Fibroblast of skin of abdomen (primary cell): Measurements from ENCODE around the gene RYR2.
A peak's percentile ranks its signal among the peaks of the same experiment; 100 is the strongest.
"Not testable (repeated sequence)": the region's sequence is repeated elsewhere in the genome, so short reads cannot be mapped to it uniquely, and the experiment has no call there.

ENCODE experiments used
- DNase-seq: peaks from one replicate; pipeline ENCODE4 v3.0.0-alpha.2; 2013

The RYR2 gene

DNA sequence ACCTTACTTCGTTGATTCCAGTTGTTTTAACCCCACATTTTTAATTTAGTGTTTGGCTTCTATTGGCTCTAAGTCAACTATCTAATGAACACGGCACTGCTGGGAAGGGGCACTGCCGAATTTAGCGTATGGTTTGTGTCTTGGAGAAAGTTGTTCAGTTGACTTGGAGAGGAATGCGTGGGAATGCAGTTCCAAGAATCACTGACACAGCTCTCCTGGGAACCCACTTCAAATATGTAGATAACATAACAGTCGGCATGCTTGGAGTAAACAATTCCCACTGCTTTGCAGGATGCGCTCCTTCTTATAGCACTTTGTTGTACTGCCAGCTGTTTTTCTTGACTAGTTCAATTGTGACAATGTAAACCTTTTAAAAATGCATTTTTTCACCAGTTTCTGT, 104.3 kb downstream of the RYR2 start:
- DNase-seq: peak; percentile 17

DNA sequence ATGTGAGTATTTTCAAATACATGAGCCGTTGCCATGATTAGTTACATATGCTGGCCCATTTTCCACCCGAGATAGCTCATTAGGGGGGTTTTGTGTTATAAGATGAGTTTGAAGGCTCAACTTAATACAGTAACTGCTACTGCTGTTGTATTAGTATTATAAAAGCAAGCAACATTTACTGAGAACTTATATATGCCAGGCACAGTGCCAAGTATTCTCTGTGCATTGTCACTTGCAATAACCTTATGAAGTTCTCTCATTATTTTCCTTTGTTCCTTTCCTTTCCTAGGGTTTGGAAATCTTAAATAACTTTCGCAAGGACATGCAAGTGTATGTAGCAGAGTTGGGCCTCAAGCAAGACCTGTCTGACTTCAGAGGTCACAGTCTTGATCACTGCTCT, 107.9 kb downstream of the RYR2 start:
- no peak for DNase-seq

DNA sequence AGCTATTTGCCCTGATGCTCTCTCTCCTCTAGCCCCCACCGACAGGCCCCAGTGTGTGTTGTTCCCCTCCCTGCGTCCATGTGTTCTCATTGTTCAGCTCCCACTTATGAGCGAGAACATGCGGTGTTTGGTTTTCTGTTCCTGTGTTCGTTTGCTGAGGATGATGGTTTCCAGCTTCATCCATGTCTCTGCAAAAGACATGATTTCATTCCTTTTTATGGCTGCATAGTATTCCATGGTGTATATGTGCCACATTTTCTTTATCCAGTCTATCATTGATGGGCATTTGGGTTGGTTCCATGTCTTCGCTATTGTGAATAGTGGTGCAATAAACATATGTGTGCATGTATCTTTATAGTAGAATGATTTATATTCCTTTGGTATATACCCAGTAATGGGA, 110.0 kb downstream of the RYR2 start:
- DNase-seq: not testable (repeated sequence)

DNA sequence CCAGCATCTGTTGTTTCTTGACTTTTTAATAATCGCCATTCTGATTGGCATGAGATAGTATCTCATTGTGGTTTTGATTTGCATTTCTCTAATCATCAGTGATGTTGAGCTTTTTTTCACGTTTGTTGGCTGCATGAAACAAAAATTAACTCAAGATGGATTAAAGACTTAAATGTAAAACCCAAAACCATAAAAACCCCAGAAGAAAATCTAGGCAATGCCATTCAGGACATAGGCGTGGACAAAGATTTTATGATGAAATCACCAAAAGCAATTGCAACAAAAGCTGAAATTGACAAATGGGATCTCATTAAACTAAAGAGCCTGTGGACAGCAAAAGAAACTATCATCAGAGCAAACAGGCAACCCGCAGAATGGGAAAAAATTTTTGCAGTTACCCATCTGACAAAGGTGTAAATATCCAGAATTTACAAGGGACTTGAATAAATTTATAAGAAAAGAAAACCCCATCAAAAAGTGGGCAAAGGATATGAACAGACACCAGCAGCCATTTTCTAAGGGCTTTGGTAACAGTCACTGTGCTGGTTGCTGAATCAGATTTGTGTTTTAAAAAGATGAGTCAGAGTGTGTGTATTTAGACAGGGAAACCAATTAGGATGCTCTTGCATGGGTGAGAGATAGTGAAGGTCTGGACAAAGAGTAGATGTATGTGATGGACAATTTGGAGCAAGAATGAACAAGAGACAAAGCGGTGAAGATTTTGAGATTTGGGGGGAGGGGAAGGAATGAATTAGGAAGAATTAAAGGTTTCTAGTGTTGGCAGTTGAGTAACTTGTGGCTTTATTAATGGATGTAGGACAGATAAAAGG, 110.7 kb downstream of the RYR2 start:
- DNase-seq: no peak

DNA sequence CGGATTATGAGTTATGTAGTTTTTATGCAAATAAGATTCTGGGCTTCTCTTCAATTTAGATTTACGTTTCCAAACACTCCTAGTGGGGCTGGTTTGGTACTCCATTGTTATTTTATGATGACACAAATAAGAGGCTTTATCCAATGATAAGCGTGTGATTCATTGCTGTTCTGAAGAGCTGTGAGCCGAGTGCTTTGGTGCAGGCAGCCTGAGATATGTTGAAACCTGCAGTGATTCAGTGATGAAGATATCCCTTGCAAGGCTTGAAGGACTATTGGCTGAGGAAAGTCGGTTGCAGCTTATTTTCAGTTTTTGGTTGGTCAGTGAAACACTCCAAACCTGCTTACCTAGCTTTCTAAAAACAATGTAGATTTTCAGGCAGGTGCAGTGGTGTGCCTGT, 112.2 kb downstream of the RYR2 start:
- peak; percentile 49 for DNase-seq

DNA sequence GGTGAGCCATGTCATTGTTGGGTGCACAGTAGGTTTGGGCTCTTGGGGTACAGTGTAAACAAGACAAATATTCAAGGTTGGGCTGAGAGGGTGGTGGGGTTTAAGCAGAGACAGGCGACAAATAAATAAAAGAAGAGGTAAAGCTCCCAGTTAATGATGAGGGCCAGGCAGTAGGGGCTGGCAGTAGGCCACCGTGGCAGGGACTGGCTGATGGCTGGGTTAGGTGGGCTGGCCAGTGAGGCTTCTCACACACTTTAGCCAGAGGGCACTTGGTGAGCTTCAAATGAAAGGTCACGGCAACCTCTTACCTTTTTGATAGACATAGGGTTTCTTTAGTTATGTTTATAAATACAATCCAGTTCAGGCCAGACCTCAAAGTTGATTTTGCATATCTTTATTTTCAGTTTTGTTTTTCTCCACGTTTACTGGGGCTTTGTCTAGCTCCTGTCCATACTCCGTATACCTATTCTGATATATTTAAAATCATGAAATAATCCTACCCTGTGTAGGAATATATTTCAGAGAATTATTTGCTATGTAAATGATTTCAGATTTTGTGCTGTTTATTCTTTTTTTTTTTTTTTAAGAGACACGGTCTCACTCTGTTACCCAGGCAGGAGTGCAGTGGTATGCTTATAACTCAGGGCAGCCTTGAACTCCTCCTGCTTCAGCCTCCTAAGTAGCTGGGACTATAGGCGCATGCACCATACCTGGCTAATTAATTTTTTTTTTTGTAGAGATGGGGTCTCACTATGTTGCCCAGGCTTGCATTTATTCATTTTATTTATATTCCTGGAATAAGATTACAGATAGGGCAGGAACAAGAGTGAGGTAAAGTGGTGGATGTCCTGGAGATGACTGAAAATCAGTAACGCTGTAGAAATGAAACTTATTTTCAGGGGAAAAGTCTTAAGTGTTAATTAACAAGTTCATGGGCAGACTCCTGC, 122.7 kb downstream of the RYR2 start:
- no peak for DNase-seq

DNA sequence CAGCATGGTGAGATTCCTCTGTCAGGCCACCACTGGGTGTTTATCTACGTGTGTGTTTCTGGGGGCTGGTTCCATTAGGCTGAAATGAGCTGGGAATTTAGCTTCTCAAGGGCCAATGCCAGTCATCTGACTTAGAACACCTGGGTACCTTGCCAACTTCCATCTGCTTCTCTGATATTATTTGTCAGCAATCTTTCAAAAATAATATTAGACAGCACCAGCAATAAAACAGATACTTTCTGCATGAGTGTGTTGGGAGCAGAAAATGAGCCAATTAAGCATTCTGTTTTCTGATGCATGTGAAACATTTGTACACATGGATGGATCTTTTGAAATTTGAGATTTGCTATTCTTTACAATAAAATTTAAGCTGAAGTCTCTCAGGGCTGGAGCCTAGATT, 124.1 kb downstream of the RYR2 start:
- no peak for DNase-seq

DNA sequence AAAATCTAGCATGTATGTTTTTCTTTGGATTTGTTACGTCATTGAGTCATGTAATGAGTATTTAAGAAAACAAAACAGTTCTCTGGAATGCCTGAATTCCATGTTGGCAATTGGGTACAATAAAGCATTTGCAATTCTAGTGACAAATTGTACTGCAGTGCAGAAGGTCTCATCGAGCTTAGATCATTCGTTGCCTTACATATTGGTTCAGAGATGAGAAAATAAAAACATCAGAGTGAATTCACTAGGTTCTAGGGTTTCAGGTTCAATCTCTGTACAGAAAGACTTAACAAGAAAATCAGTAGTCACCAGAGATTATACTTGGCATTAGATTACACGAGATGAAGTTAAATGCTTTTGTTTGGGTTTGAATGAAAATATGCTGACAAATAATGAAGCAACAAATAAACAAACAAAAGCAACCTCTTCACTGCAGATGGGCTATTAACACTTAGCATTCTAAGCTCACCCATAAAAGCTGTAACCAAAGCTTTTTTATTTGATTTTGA, 124.7 kb downstream of the RYR2 start:
- no peak for DNase-seq

DNA sequence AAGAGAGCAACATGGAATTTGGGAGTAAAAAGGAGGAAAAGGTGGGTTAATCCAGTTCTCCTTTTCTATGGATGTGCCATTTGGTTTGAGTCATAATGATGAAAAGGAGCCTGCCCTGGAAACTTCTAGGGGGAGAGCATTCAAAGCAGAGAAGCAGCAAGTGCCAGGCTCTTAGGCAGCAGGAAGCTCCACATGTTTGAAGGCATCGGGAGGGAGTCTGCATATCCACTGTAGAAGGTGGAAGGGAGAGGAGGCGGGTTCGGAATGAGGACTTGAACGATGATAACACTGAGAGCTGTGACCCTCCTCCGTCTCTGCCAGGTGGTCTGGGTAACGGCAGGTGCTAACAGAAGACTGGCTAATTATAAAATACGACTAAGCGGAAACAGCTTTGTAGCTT, 128.2 kb downstream of the RYR2 start:
- DNase-seq: no peak

DNA sequence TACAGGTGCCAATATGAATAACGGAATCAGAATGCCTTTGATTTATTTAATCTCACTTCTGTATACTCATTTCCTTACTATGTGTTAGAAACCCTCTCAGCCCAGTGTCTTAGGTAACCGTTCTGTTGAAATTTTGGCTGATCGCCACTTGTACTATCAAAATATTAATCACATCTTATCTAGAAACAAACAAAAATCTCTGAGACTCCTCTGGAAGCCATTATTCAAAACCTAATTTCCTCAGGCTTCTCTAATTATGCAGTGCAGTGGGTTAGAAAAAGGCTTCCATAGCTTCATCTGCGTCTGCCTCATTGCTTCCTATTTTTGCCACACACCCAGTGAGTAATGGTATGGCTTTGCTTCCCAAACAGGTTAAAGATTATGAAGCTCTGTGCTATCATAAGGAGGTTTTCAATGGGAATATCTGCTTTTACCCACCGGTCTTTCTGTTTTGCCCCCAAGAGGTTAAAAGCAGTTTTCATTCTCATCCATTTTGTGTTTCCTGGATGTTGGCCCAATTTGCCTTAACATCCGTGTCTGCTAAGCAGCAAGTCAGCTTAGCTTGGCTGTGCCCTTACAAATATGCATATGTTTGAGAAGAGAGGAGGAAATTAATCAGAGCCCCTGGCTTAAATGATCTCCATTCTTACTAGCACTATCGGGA, 129.6 kb downstream of the RYR2 start:
- no peak for DNase-seq

DNA sequence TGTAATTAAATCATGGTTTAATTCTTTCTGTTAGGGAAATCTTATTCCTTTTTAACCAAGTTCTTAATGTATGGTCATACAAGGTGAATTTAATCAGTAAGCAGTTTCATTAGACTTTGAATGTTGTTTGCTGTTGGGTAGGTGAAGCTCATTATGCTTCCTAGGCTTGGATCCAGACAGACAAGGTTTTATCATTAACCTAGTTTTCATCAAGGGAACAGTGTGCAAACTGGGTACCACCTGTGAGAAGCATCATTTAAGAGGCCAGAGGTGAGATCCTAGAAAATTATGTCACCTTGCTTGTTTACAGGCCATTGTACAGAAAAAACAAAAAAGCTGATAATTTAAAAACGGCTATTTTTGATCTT, 130.1 kb downstream of the RYR2 start:
- no peak for DNase-seq

DNA sequence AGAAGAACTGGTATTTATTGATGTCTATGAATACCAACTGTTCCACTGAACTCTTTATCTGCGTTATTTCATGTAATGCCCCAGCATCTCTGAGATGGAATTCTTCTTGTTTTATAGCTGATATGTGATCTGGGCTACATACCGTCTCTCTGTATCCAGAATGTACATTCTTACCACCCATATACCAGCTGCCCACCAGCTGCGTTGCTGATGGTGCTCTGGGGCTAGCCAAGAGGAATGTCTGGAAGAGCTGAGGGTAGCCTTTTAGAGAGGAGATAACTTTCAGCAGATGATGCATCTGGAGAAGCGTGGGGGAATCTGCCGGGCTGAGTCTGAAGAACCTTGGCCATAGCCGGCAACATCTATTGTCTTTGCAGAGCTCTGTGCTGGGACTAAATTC, 137.5 kb downstream of the RYR2 start:
- no peak for DNase-seq

DNA sequence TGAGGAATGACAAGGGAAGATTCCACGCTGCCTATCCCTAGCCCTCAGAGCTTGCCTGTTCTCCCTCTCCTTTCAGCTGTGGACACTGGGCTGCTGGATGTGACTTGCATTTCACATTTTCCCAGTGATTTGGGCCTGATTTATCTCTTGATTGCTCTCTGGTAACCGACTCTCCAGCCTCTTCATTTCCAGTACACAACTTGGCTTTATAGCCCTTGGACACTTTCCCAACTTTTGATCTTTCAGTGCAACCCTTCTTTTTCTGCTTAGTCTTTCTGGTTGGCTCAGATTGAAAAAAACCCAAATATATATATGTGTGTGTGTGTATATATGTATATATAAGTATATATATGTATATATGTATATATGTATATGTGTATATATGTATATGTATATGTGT, 138.3 kb downstream of the RYR2 start:
- no peak for DNase-seq

DNA sequence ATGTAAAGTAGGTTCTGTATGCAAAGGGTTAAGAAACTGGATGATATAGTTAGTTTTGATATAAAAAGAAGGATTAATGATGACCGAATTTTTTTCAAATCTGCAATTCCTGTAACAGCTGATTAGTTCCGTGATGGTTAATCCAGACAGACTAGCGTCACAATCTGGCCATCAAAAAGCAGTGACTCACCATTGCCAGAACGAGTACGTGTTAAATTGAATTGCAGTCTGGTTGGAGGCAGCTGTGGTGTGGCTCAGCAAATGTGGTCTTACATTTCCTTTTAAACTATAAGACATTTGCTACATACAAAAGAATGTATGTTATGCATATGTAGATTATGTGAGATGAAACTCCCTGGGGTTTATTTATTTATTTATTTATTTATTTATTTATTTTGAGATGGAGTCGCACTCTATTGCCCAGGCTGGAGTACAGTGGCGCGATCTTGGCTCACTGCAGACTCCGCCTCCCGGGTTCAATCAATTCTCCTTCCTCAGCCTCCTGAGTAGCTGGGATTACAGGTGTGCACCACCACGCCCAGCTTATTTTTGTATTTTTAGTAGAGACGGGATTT, 139.8 kb downstream of the RYR2 start:
- DNase-seq: peak; percentile 83

DNA sequence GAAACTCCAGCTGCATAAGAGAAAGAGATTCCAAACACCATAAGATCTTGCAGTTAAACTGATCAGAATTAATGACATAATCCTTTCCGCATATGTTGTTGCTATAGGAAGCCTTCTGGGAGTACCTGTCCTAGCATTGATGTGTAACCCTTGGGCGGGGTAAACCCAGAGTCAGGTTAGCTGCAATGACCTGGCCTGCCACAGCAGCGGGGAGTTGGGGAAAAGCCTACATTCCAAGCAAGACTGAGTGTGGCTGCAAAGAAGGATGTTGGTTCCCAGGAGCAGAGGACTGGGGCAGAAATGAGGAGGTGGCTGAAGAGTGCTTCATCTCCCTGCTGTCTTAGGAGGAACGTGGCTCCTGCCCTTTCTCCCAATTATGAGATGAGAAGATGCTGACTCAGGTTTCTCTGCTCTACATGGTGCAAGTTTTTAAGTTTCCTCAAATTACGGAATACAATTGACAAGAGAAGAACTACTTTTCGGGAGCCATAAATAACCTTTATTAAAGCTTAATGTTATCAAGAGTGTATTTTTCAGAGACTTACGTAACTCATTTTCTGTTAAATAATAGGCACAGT, 142.1 kb downstream of the RYR2 start:
- DNase-seq: no peak

DNA sequence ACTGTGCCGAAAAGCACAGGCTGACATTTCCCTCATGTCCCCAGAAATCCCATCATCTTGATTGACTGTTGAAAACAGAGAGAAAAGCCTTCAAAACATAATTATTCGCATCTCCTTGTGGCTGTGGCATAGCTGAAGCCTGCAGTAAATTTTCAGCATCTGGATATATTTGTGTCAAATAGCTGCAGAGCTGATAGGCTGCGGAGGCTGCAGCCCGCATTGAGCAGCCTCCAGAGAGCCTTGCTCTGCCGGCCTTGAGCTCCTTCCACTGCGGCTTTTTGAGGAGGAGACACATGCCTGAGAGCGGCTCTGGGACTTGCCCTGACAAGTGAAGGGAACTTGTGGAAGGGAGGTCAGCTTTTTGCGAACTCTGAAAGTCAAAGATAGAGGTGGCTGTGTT, 144.7 kb downstream of the RYR2 start:
- no peak for DNase-seq

DNA sequence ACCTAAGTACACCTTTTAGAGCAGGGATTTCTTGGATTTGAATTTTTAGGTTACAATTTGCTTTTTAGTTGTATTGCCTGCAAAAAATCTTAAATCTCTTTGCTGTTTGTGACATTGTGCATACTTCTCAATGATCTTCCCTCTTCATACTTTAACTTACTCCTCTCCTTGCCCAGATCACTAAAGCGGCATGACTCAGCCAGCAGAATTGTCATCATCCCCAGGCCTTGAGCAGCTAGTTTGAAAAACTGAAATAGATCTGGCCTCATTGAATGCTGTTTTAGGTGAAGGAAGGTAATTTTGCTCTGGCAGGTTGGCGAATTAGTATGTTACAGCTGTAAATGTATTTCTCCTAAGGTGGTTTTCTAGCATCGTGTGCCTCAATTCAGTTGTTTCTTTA, 145.9 kb downstream of the RYR2 start:
- peak; percentile 23 for DNase-seq

DNA sequence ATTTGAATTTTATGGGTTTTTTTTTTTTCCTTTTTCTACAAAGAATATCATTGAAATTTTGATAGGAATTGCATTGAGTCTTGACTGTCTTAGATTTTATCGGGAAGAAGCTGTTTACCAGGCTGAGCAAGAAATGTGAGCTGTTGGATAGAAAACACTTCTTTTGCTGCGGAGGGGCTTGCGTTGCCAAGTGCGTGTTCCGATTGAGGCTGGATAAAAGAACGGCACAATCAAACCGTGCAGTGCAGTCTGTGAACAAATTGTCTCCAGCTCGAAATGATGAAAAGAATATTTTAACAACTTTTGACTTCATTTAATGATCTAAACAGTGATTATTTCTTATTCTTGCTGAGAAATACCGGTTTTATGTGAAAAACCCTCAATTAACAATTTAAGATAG, 149.4 kb downstream of the RYR2 start:
- DNase-seq: no peak

DNA sequence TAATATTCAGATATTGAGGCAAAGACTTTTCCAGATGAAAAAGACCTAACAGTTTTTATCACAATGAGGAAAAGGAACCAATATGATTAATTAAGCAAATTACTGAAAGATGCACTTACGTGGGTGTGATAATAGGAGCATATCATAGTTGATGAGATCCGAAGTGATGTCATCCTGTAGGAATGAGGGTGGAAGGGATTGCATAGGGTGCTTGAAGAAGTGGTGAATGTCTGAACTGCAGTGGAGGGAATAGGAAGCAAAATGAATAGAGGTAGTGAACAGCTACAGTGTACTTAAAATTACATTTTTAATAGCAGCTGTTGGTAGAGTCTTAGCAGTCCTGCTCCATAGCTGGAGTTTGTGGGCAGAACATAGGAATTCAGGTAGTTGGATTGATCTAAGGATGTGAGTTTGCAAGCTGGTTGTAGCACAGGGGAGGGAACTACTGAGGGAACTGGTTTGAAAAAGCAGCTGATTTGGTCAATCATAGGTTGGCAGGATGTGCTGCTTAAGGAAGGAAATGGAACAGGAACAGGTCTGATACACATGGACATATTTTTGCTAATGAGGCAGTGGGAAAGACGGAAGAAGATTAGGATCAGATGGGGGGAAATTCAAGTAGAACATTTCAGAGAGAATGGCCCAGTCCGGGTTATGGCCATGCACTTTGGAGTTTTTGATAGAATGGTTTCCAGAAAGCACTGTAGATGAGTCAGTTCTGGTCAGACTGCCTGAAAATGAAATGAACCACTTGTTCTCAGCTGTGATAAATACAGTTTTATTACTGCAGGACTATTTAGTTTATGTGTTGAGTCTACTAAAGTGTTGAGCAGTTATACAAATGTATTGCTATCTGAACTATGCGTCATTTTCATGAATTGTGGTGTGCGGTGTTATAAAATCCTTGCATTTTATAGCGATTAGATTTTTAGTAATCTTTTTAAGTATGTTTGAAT, 155.8 kb downstream of the RYR2 start:
- DNase-seq: no peak

DNA sequence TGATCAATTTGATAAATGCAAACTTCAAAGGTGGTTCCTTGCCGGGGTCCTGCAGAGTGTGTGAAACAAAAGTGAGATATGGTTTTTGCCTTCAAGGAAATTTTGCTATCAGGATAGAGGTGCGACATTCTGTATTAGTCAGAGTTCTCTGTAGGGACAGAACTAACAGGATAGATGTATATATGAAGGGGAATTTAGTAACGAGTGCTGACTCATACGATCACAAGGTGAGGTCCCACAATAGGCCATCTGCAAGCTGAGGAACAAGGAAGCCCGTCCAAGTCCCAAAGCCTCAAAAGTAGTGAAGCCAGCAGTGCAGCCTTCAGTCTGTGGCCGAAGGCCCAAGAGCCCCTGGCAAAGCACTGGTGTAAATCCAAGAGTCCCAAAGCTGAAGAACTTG, 157.0 kb downstream of the RYR2 start:
- DNase-seq: no peak

DNA sequence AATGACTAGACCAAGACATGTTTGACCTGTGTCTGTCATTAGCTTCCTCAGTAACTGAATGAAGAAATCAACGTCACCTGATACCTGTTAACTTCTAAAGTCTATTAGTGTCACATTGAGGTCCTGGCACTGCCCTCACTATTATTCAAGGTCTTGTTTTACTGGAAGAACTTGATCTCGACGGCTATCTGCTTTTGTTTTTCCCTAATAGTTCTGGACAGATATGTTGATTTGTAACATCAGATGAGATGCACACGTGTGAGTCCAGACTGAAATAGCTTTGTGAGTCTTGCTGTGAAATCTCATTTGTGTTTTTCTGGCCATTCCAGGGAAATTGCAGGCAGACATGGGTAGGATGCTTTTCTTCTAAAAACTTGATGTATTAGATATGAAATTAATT, 159.2 kb downstream of the RYR2 start:
- DNase-seq: no peak
